Calu3 (cell line): ENCODE measurements around the gene ZMAT3. TPM values are rescaled to one million over a fixed set of nuclear protein-coding genes. Genes with fewer than 3 reads are reported as not detected.

Source experiments
- BruUV-seq: library from RNA; stranded (reverse); fragments of 400-500 nt; replicated peaks from 2 replicates; lab custom pipeline; 2021; lab: Mats Ljungman, UMichigan
- CTCF ChIA-PET: fragments of 300-600 bp; sonication (Branson Sonifier 250); formaldehyde crosslinking; loops from one replicate; lab custom pipeline; 2022; ENCODE audit warnings: antibody characterized with exemption; lab: Charles Lee
- DNase-seq: peaks from one replicate; pipeline ENCODE4 v3.0.0; 2022
- H3K27ac Mint-ChIP-seq: one replicate; pipeline ENCODE4 v1.8.0; 2022; ENCODE audit warnings: mixed read lengths; ENCODE audit not compliant: unreplicated experiment
- H3K27me3 Mint-ChIP-seq: one replicate; pipeline ENCODE4 v1.8.0; 2022; ENCODE audit warnings: mixed read lengths; ENCODE audit not compliant: unreplicated experiment
- H3K36me3 Mint-ChIP-seq: one replicate; pipeline ENCODE4 v1.8.0; 2022; ENCODE audit warnings: mild to moderate bottlenecking, moderate library complexity, mixed read lengths; ENCODE audit not compliant: insufficient read depth, unreplicated experiment
- H3K4me1 Mint-ChIP-seq: one replicate; pipeline ENCODE4 v1.8.0; 2022; ENCODE audit warnings: mild to moderate bottlenecking, low read depth, mixed read lengths; ENCODE audit not compliant: unreplicated experiment
- H3K4me3 Mint-ChIP-seq: one replicate; pipeline ENCODE4 v1.8.0; 2022; ENCODE audit warnings: mild to moderate bottlenecking, low read depth, moderate library complexity, mixed read lengths; ENCODE audit not compliant: unreplicated experiment
- H3K9me3 Mint-ChIP-seq: one replicate; pipeline ENCODE4 v1.8.0; 2022; ENCODE audit warnings: low read depth, mixed read lengths; ENCODE audit not compliant: unreplicated experiment
- intact Hi-C: fragments of 100-400 bp; cut with micrococcal nuclease; formaldehyde crosslinking; loops from one replicate; pipeline ENCODE4 v1.10.0; 2022; ENCODE audit not compliant: unreplicated experiment
- total RNA-seq: library from RNA; stranded (reverse); gene quantifications from 2 replicates; pipeline ENCODE4 v1.2.3, GENCODE V29; 2022
- TF ChIP-seq, protein P1 (sequence below): fragments of 200-600 bp; IDR thresholded peaks from one replicate; pipeline ENCODE4 v1.8.0; 2022; ENCODE audit warnings: antibody characterized with exemption; ENCODE audit not compliant: unreplicated experiment

Gene ZMAT3
- total RNA-seq, 1 experiment from 2014 or later: 12.1 TPM

GRCh38 chr3:179071027-179071322, 634 bp downstream of the ZMAT3 start:
- Mint-ChIP-seq H3K27ac (peak overlapping the region; percentile 69), H3K27me3 (no peaks in the 10 kb centered on the region), H3K9me3 (no peaks in the 10 kb centered on the region), H3K36me3 (peaks cover 16% of the 10 kb centered on the region), H3K4me1 (peaks cover 26% of the 10 kb centered on the region), H3K4me3 (peak overlapping the region; percentile 95)
- no TSS peak for BruUV-seq
- intact Hi-C loops: loop anchor here (10.0 kb wide), 1 partner anchor 484 kb away; no protein-coding TSS in a partner anchor
- no peak for DNase-seq
- CTCF ChIA-PET: interaction anchor here (0.6 to 1.2 kb wide), 5 partner anchors 26 to 276 kb away, joined by 3 to 4 read pairs (median 3); no protein-coding TSS in a partner anchor
- TF ChIP-seq, protein P1, sequence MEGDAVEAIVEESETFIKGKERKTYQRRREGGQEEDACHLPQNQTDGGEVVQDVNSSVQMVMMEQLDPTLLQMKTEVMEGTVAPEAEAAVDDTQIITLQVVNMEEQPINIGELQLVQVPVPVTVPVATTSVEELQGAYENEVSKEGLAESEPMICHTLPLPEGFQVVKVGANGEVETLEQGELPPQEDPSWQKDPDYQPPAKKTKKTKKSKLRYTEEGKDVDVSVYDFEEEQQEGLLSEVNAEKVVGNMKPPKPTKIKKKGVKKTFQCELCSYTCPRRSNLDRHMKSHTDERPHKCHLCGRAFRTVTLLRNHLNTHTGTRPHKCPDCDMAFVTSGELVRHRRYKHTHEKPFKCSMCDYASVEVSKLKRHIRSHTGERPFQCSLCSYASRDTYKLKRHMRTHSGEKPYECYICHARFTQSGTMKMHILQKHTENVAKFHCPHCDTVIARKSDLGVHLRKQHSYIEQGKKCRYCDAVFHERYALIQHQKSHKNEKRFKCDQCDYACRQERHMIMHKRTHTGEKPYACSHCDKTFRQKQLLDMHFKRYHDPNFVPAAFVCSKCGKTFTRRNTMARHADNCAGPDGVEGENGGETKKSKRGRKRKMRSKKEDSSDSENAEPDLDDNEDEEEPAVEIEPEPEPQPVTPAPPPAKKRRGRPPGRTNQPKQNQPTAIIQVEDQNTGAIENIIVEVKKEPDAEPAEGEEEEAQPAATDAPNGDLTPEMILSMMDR: no peak

DNA sequence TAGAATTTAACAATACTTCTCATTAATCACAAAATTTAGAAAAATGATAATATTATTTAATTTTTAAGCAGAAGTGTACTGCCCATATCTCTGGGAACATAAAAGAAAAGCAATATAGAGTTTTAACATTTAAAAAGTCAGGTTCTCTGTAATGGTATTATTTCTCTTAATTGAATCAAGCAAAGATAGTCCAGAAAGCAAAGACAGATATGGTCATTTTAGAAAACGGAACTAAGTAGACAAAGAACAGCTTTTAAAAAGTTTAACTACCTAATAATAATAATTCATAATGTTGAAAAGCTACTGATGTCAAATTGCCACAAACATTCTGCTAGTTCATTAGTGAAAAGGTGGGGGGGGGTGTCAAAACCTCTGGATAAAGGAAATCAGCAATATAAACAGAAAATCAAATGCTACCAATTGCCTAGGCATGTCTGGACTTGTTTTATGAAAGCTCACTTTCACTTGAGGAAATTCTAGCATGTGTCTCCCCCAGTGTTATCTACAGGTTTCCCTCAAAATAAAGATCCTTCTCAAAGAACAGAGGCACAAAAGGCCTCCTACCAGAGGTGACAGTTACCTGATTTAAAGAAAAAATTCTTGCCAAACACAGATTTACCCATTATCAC, 1.7 kb downstream of the ZMAT3 start:
- peaks cover 16% of the 10 kb centered on the region for H3K36me3 Mint-ChIP-seq
- intact Hi-C loops: loop anchor here (1.0 to 10.0 kb wide), 4 partner anchors 55 to 485 kb away; partner anchors contain the start of gene PIK3CA
- no TSS peak for BruUV-seq
- H3K27ac Mint-ChIP-seq: no peak overlapping the region
- TF ChIP-seq, protein P1: no peak
- no peaks in the 10 kb centered on the region for H3K27me3 Mint-ChIP-seq
- CTCF ChIA-PET: no interaction called here
- no peaks in the 10 kb centered on the region for H3K9me3 Mint-ChIP-seq
- H3K4me3 Mint-ChIP-seq: no peak overlapping the region
- DNase-seq: no peak
- H3K4me1 Mint-ChIP-seq: peaks cover 26% of the 10 kb centered on the region

GRCh38 chr3:179068779-179069530, 2.7 kb downstream of the ZMAT3 start:
- peak; percentile 76 for DNase-seq
- TF ChIP-seq, protein P1: peak; percentile 58
- CTCF ChIA-PET: interaction anchor here (0.6 kb wide), 2 partner anchors 138 to 233 kb away, joined by 3 read pairs; no protein-coding TSS in a partner anchor
- no peaks in the 10 kb centered on the region for H3K9me3 Mint-ChIP-seq
- no peak overlapping the region for H3K27ac Mint-ChIP-seq
- H3K4me1 Mint-ChIP-seq: peaks cover 26% of the 10 kb centered on the region
- BruUV-seq: no TSS peak
- intact Hi-C loops: loop anchor here (1.0 to 5.0 kb wide), 3 partner anchors 54 to 247 kb away; partner anchors contain the start of gene PIK3CA
- peaks cover 16% of the 10 kb centered on the region for H3K36me3 Mint-ChIP-seq
- H3K4me3 Mint-ChIP-seq: no peak overlapping the region
- H3K27me3 Mint-ChIP-seq: no peaks in the 10 kb centered on the region

- Mint-ChIP-seq H3K9me3 (no peaks in the 10 kb centered on the region), H3K27me3 (no peaks in the 10 kb centered on the region), H3K4me3 (no peak overlapping the region), H3K4me1 (peaks cover 26% of the 10 kb centered on the region), H3K27ac (no peak overlapping the region), H3K36me3 (peaks cover 16% of the 10 kb centered on the region)
- CTCF ChIA-PET: no interaction called here
- BruUV-seq: no TSS peak
- TF ChIP-seq, protein P1: no peak
- intact Hi-C loops: loop anchor here (2.0 to 5.0 kb wide), 2 partner anchors 53 to 79 kb away; partner anchors contain the start of gene PIK3CA
- DNase-seq: peak; percentile 7
These were observed 3.8 kb downstream of the ZMAT3 start for GRCh38 chr3:179067839-179068238.
